ENCODE measurements around the gene ALCAM. TPM values are rescaled to one million over a fixed set of nuclear protein-coding genes. Genes with fewer than 3 reads are reported as not detected.
"Not testable (repeated sequence)": the region's sequence is repeated elsewhere in the genome, so short reads cannot be mapped to it uniquely, and the experiment has no call there.

The ALCAM gene
- total RNA-seq, 2 donors from 2014 or later, result 17.8 to 29.6 TPM

DNA sequence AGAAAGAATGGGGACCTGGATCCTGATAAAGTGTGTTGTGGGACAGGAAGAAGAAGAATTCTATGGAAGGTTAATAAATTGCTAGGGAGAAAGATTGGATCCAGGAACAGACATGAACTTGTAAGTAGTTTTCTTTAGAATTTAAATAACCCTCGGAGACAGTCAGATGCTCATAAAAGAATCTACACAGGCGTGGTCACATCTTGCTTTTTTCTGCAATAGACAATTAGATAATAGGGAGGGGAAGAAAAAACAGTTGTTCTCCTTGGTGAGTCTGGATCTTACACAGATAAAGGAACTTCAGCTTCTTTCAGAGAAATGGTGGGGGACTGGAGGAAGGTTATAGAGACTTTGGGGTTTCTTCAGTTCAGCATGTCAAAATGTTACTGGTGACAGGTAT, 232.6 kb downstream of the ALCAM start:
- H3K9me3 ChIP-seq, result no peaks in the 10 kb centered on the region
- no peak overlapping the region for H3K9ac ChIP-seq (ENCODE audit: low read depth in 2 of 2, low read length in 2 of 2)
- no peaks in the 10 kb centered on the region for H3K4me1 ChIP-seq
- no peaks in the 10 kb centered on the region for H3K36me3 ChIP-seq
- no peak overlapping the region for H3K4me3 ChIP-seq
- intact Hi-C loops (cut with DNase I), result no loop called here
- no peak for TF ChIP-seq CTCF (IDR thresholded peaks at IDR 0.05)
- H3K27ac ChIP-seq, result no peak overlapping the region
- no peaks in the 10 kb centered on the region for H3K27me3 ChIP-seq
- no peak for DNase-seq

GRCh38 chr3:105601756-105602155, 235.0 kb downstream of the ALCAM start:
- H3K9ac ChIP-seq (ENCODE audit: low read depth in 2 of 2, low read length in 2 of 2); H3K9me3 ChIP-seq; H3K4me3 ChIP-seq; H3K36me3 ChIP-seq; DNase-seq; H3K27me3 ChIP-seq; intact Hi-C loops (cut with DNase I); H3K27ac ChIP-seq; H3K4me1 ChIP-seq: not testable (repeated sequence)

- DNase-seq; H3K27ac ChIP-seq; H3K4me3 ChIP-seq; H3K4me1 ChIP-seq; intact Hi-C loops (cut with DNase I); H3K9ac ChIP-seq (ENCODE audit: low read depth in 2 of 2, low read length in 2 of 2); H3K9me3 ChIP-seq; H3K27me3 ChIP-seq; H3K36me3 ChIP-seq: not testable (repeated sequence)
Measured at GRCh38 chr3:105602286-105602685, 235.6 kb downstream of the ALCAM start.

DNA sequence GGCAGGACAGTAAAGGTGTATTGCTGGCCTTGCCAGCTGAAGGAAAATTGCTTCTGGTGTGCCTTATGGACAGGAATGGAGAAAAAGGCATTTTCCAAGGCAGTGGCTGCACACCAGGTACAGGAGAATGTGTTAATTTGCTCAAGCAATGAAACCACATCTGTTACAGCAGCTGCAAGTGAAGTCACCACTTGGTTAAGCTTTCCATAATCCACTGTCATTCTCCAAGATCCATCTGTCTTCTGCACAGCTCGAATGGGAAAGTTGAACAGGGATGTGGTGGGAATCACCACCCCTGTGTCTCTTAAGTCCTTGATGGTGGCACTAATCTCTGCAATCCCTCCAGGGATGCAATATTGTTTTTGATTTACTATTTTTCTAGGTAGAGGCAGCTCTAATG, 236.8 kb downstream of the ALCAM start:
- H3K4me3 ChIP-seq; intact Hi-C loops (cut with DNase I); H3K9ac ChIP-seq (ENCODE audit: low read depth in 2 of 2, low read length in 2 of 2); H3K4me1 ChIP-seq; H3K27ac ChIP-seq; H3K36me3 ChIP-seq; H3K27me3 ChIP-seq; H3K9me3 ChIP-seq; DNase-seq: not testable (repeated sequence)

- no peaks in the 10 kb centered on the region for H3K4me1 ChIP-seq
- no peak overlapping the region for H3K9ac ChIP-seq (ENCODE audit: low read depth in 2 of 2, low read length in 2 of 2)
- no peaks in the 10 kb centered on the region for H3K9me3 ChIP-seq
- H3K27me3 ChIP-seq, result no peaks in the 10 kb centered on the region
- DNase-seq, result no peak
- H3K36me3 ChIP-seq, result no peaks in the 10 kb centered on the region
- intact Hi-C loops (cut with DNase I), result no loop called here
- no peak overlapping the region for H3K27ac ChIP-seq
- TF ChIP-seq CTCF (IDR thresholded peaks at IDR 0.05), result no peak
- no peak overlapping the region for H3K4me3 ChIP-seq
Measured at GRCh38 chr3:105606016-105606415, 239.3 kb downstream of the ALCAM start.

GRCh38 chr3:105608623-105609022, 241.9 kb downstream of the ALCAM start:
- no peaks in the 10 kb centered on the region for H3K27me3 ChIP-seq
- no peaks in the 10 kb centered on the region for H3K36me3 ChIP-seq
- H3K9me3 ChIP-seq, result no peaks in the 10 kb centered on the region
- H3K9ac ChIP-seq (ENCODE audit: low read depth in 2 of 2, low read length in 2 of 2), result no peak overlapping the region
- no peak for DNase-seq
- no peak overlapping the region for H3K27ac ChIP-seq
- intact Hi-C loops (cut with DNase I), result no loop called here
- no peaks in the 10 kb centered on the region for H3K4me1 ChIP-seq
- H3K4me3 ChIP-seq, result no peak overlapping the region
- TF ChIP-seq CTCF (IDR thresholded peaks at IDR 0.05), result no peak

DNA sequence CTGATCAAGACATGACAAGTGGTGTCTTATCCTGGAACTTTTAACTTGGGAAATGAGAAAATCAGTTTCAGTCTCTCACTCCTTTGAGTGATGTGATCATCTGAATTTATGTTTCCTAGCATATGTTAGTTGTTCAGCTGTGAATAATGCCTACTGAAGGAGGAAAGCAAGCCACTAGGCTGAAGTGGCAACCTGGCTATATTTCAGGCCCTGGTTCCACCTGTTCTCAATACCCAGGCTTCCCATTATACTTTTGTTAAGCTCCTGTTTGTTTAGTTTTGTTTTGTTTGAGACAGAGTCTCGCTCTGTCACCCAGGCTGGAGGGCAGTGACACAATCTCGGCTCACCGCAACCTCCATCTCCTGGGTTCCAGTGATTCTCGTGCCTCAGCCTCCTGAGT, 243.8 kb downstream of the ALCAM start:
- H3K36me3 ChIP-seq, result no peaks in the 10 kb centered on the region
- no peaks in the 10 kb centered on the region for H3K27me3 ChIP-seq
- intact Hi-C loops (cut with DNase I), result no loop called here
- no peak overlapping the region for H3K27ac ChIP-seq
- no peak overlapping the region for H3K9ac ChIP-seq (ENCODE audit: low read depth in 2 of 2, low read length in 2 of 2)
- DNase-seq, result no peak
- H3K4me1 ChIP-seq, result no peaks in the 10 kb centered on the region
- no peaks in the 10 kb centered on the region for H3K9me3 ChIP-seq
- no peak overlapping the region for H3K4me3 ChIP-seq
- no peak for TF ChIP-seq CTCF (IDR thresholded peaks at IDR 0.05)
